Activated naive CD8-positive, alpha-beta T cell treated with anti-CD3 and anti-CD28 coated beads, Interleukin-2, amount 10 ng/mL, durations not matched to agents 7 days and 5 days (primary cell): ENCODE measurements around the gene TNFAIP8L1. TPM values are rescaled to one million over a fixed set of nuclear protein-coding genes. Genes with fewer than 3 reads are reported as not detected.
"Not testable (repeated sequence)": the region's sequence is repeated elsewhere in the genome, so short reads cannot be mapped to it uniquely, and the experiment has no call there.

Experiments
- ATAC-seq: fragments of 150-1000 bp; cut with Tn5 transposase; one replicate; pipeline ENCODE4 v1.10.0; 2021; ENCODE audit warnings: low read depth, moderate library complexity
- POLR2A ChIA-PET: fragments of 350-600 bp; sonication (Branson Sonifier 250); formaldehyde crosslinking; loops from one replicate; lab custom pipeline; 2021; ENCODE audit warnings: antibody characterized with exemption; lab: Charles Lee
- DNase-seq: peaks from one replicate; pipeline ENCODE4 v3.0.0; 2021
- H3K27ac Mint-ChIP-seq: one replicate; pipeline ENCODE4 v1.8.0; 2022; ENCODE audit warnings: mild to moderate bottlenecking, mixed read lengths
- H3K27me3 Mint-ChIP-seq: one replicate; pipeline ENCODE4 v1.8.0; 2022; ENCODE audit warnings: mild to moderate bottlenecking, moderate library complexity, mixed read lengths
- H3K36me3 Mint-ChIP-seq: one replicate; pipeline ENCODE4 v1.8.0; 2021; ENCODE audit warnings: mild to moderate bottlenecking, mixed read lengths
- H3K4me1 Mint-ChIP-seq: one replicate; pipeline ENCODE4 v1.8.0; 2021; ENCODE audit warnings: mixed read lengths
- H3K4me3 Mint-ChIP-seq: one replicate; pipeline ENCODE4 v1.8.0; 2022; ENCODE audit warnings: mild to moderate bottlenecking, moderate library complexity, mixed read lengths
- H3K9me3 Mint-ChIP-seq: one replicate; pipeline ENCODE4 v1.8.0; 2021; ENCODE audit warnings: mixed read lengths
- total RNA-seq, 2 experiments: library from RNA; stranded (reverse); gene quantifications; one replicate each; pipeline ENCODE4 v1.2.3, GENCODE V29; 2021

The TNFAIP8L1 gene
- total RNA-seq, 2 experiments from 2014 or later, result 18.9 to 19.5 TPM

GRCh38 chr19:4662020-4662695 is 22.8 kb downstream of the TNFAIP8L1 start:
- H3K27me3 Mint-ChIP-seq, result no peaks in the 10 kb centered on the region
- no peak overlapping the region for H3K27ac Mint-ChIP-seq
- POLR2A ChIA-PET, result interaction anchor here (0.6 kb wide), 1 partner anchor 37 kb away, joined by 4 read pairs; no protein-coding TSS in a partner anchor
- H3K9me3 Mint-ChIP-seq, result no peaks in the 10 kb centered on the region
- H3K4me3 Mint-ChIP-seq, result no peak overlapping the region
- H3K4me1 Mint-ChIP-seq, result peaks cover 4% of the 10 kb centered on the region
- H3K36me3 Mint-ChIP-seq, result peaks cover 5% of the 10 kb centered on the region
- ATAC-seq (no peak), DNase-seq (no peak)

- Mint-ChIP-seq H3K9me3 (no peaks in the 10 kb centered on the region), H3K4me1 (peaks cover 4% of the 10 kb centered on the region), H3K36me3 (peaks cover 5% of the 10 kb centered on the region), H3K4me3 (no peak overlapping the region), H3K27ac (no peak overlapping the region), H3K27me3 (no peaks in the 10 kb centered on the region)
- DNase-seq (no peak), ATAC-seq (no peak)
- POLR2A ChIA-PET, result interaction anchor here (0.6 kb wide), 1 partner anchor 37 kb away, joined by 4 read pairs; no protein-coding TSS in a partner anchor
These were observed 23.5 kb downstream of the TNFAIP8L1 start for GRCh38 chr19:4662812-4663211.

- DNase-seq (no peak), ATAC-seq (no peak)
- H3K4me1 Mint-ChIP-seq, result peaks cover 11% of the 10 kb centered on the region
- H3K27ac Mint-ChIP-seq, result no peak overlapping the region
- peaks cover 7% of the 10 kb centered on the region for H3K36me3 Mint-ChIP-seq
- POLR2A ChIA-PET, result no interaction called here
- H3K27me3 Mint-ChIP-seq, result no peaks in the 10 kb centered on the region
- H3K4me3 Mint-ChIP-seq, result no peak overlapping the region
- no peaks in the 10 kb centered on the region for H3K9me3 Mint-ChIP-seq
These were observed 25.3 kb downstream of the TNFAIP8L1 start for GRCh38 chr19:4664642-4665041.

GRCh38 chr19:4669723-4670480 is 30.6 kb downstream of the TNFAIP8L1 start, which contains the start of gene MYDGF:
MYDGF (minus strand) TSS chr19:4670342; CDS start chr19:4670334, 8 bp downstream.
- ATAC-seq, result peak; percentile 97
- DNase-seq, result peak; percentile 95
- POLR2A ChIA-PET, result no interaction called here
- H3K4me1 Mint-ChIP-seq, result peaks cover 10% of the 10 kb centered on the region
- peaks cover 3% of the 10 kb centered on the region for H3K36me3 Mint-ChIP-seq
- H3K27ac Mint-ChIP-seq, result peak within 1 kb of the TSS; percentile 77
- H3K27me3 Mint-ChIP-seq, result no peaks in the 10 kb centered on the region
- peak within 1 kb of the TSS; percentile 88 for H3K4me3 Mint-ChIP-seq
- no peaks in the 10 kb centered on the region for H3K9me3 Mint-ChIP-seq

GRCh38 chr19:4671185-4671851 is 32.0 kb downstream of the TNFAIP8L1 start:
- Mint-ChIP-seq H3K9me3 (no peaks in the 10 kb centered on the region), H3K36me3 (peaks cover 3% of the 10 kb centered on the region), H3K4me1 (peaks cover 10% of the 10 kb centered on the region), H3K27me3 (no peaks in the 10 kb centered on the region), H3K27ac (no peak overlapping the region), H3K4me3 (no peak overlapping the region)
- no peak for ATAC-seq
- POLR2A ChIA-PET, result no interaction called here
- no peak for DNase-seq

- no peak overlapping the region for H3K4me3 Mint-ChIP-seq
- peaks cover 10% of the 10 kb centered on the region for H3K4me1 Mint-ChIP-seq
- POLR2A ChIA-PET, result interaction anchor here (0.6 kb wide), 2 partner anchors 30 to 160 kb away, joined by 3 read pairs; no protein-coding TSS in a partner anchor
- H3K9me3 Mint-ChIP-seq, result no peaks in the 10 kb centered on the region
- DNase-seq, result no peak
- no peaks in the 10 kb centered on the region for H3K27me3 Mint-ChIP-seq
- H3K36me3 Mint-ChIP-seq, result peaks cover 3% of the 10 kb centered on the region
- H3K27ac Mint-ChIP-seq, result no peak overlapping the region
- ATAC-seq, result no peak
These were observed 33.9 kb downstream of the TNFAIP8L1 start for GRCh38 chr19:4673216-4673615.

GRCh38 chr19:4673726-4674125 is 34.4 kb downstream of the TNFAIP8L1 start:
- ATAC-seq (no peak), DNase-seq (no peak)
- POLR2A ChIA-PET, result interaction anchor here (0.7 kb wide), 1 partner anchor 651 kb away, joined by 3 read pairs; no protein-coding TSS in a partner anchor
- Mint-ChIP-seq H3K9me3 (no peaks in the 10 kb centered on the region), H3K36me3 (peaks cover under 1% of the 10 kb centered on the region), H3K4me1 (peaks cover 7% of the 10 kb centered on the region), H3K27me3 (no peaks in the 10 kb centered on the region), H3K4me3 (no peak overlapping the region), H3K27ac (no peak overlapping the region)

- POLR2A ChIA-PET, result no interaction called here
- Mint-ChIP-seq H3K36me3 (peaks cover 3% of the 10 kb centered on the region), H3K27ac (no peak overlapping the region), H3K27me3 (no peaks in the 10 kb centered on the region), H3K9me3 (no peaks in the 10 kb centered on the region), H3K4me1 (no peaks in the 10 kb centered on the region), H3K4me3 (no peak overlapping the region)
- DNase-seq (no peak), ATAC-seq (no peak)
These were observed 36.0 kb downstream of the TNFAIP8L1 start for GRCh38 chr19:4675346-4675745.

GRCh38 chr19:4676955-4677731 is 37.8 kb downstream of the TNFAIP8L1 start:
- no peak for ATAC-seq

GRCh38 chr19:4678881-4679790 is 39.8 kb downstream of the TNFAIP8L1 start:
- Mint-ChIP-seq H3K4me1 (no peaks in the 10 kb centered on the region), H3K36me3 (peaks cover 5% of the 10 kb centered on the region), H3K4me3 (no peak overlapping the region), H3K9me3 (no peaks in the 10 kb centered on the region), H3K27me3 (no peaks in the 10 kb centered on the region), H3K27ac (no peak overlapping the region)
- ATAC-seq, result peak; percentile 20
- DNase-seq, result no peak
- POLR2A ChIA-PET, result no interaction called here

More at GRCh38 chr19:4676955-4677731, 37.8 kb downstream of the TNFAIP8L1 start:
- Mint-ChIP-seq H3K4me1 (no peaks in the 10 kb centered on the region), H3K27ac (peak overlapping the region; percentile 54), H3K27me3 (no peaks in the 10 kb centered on the region), H3K4me3 (no peak overlapping the region), H3K36me3 (peaks cover 5% of the 10 kb centered on the region), H3K9me3 (no peaks in the 10 kb centered on the region)
- no peak for DNase-seq
- POLR2A ChIA-PET, result no interaction called here

GRCh38 chr19:4680021-4680420 is 40.7 kb downstream of the TNFAIP8L1 start:
- POLR2A ChIA-PET, result interaction anchor here (0.6 kb wide), 1 partner anchor 355 kb away, joined by 3 read pairs; no protein-coding TSS in a partner anchor
- DNase-seq, result not testable (repeated sequence)

More at GRCh38 chr19:4680021-4680420, 40.7 kb downstream of the TNFAIP8L1 start:
- not testable (repeated sequence) for H3K27me3 Mint-ChIP-seq, H3K27ac Mint-ChIP-seq, H3K4me3 Mint-ChIP-seq, H3K9me3 Mint-ChIP-seq, ATAC-seq, H3K36me3 Mint-ChIP-seq, H3K4me1 Mint-ChIP-seq
